OCI-LY1 (cell line): Measurements from ENCODE around the gene PIAS4.

ENCODE experiments used
- CTCF ChIP-seq: fragments of 200-600 bp; sonication (generic), shearing (Covaris generic); IDR thresholded peaks from 2 replicates; pipeline ENCODE4 v1.5.1; 2017; ENCODE audit warnings: mild to moderate bottlenecking, antibody characterized with exemption, low read length, moderate library complexity, mixed read lengths
- EZH2 ChIP-seq: fragments of 200-600 bp; sonication (generic), shearing (Covaris generic); IDR thresholded peaks from 2 replicates; pipeline ENCODE4 v1.8.0; 2017; ENCODE audit warnings: borderline replicate concordance, mixed run types, mild to moderate bottlenecking, antibody characterized with exemption, low read length, moderate library complexity, mixed read lengths

GRCh38 chr19:3980353-3981251 lies 26.9 kb upstream of the PIAS4 start:
- TF ChIP-seq CTCF (no peak), EZH2 (no peak)
